Ovary (tissue), 9 donors: ENCODE measurements around the gene CENPP. TPM values are rescaled to one million over a fixed set of nuclear protein-coding genes. Genes with fewer than 3 reads are reported as not detected.
A peak's percentile ranks its signal among the peaks of the same experiment; 100 is the strongest.

Experiments used
- DNase-seq, 5 donors: peaks; one replicate each; pipeline ENCODE4 v3.0.0-alpha.2; 2019 to 2020
- H3K27ac ChIP-seq, 2 donors: fragments of 200-600 bp; one replicate each; pipeline versions ENCODE4 v1.5.1 to v1.8.0; 2019 to 2022
- H3K27me3 ChIP-seq: fragments of 200-600 bp; one replicate; pipeline ENCODE4 v1.8.0; 2022
- H3K36me3 ChIP-seq: fragments of 200-600 bp; sonication (generic); one replicate; pipeline ENCODE4 v1.5.1; 2019
- H3K4me1 ChIP-seq: one replicate; pipeline ENCODE4 v1.8.1; 2013; ENCODE audit warnings: mild to moderate bottlenecking, moderate library complexity; ENCODE audit not compliant: insufficient read depth
- H3K4me3 ChIP-seq: fragments of 200-600 bp; sonication (generic); one replicate; pipeline ENCODE4 v1.5.1; 2017
- H3K9me3 ChIP-seq, 2 donors: fragments of 200-600 bp in 1 of 2; sonication (generic) in 1 of 2; one replicate each; pipeline versions ENCODE4 v1.5.1 to v1.8.1; 2013 to 2019; ENCODE audit warnings: mild to moderate bottlenecking in 1 of 2, moderate library complexity in 1 of 2
- EP300 ChIP-seq: sonication (generic); formaldehyde crosslinking; IDR thresholded peaks from one replicate; pipeline ENCODE4 v1.6.1; 2017; ENCODE audit warnings: antibody characterized with exemption
- POLR2A ChIP-seq: fragments of 450-650 bp; IDR thresholded peaks from one replicate; pipeline ENCODE4 v1.6.1; 2017; ENCODE audit warnings: antibody characterized with exemption, mild to moderate bottlenecking, moderate library complexity
- WGBS, 3 donors: extraction: QIAGEN DNeasy Blood & Tissue Kit in 1 of 3; methylation state at CpG; one replicate each; pipeline versions ENCODE4 v1.1.5 to v1.1.7; 2013 to 2017; 5-methylcytosine and 5-hydroxymethylcytosine counted together
- intact Hi-C, 4 donors: fragments of 100-400 bp; cut with DNase I; formaldehyde crosslinking; loops; one replicate each; pipeline versions ENCODE4 v1.11.0 to v1.15.1; 2022 to 2023
- polyA plus RNA-seq, 2 donors: library from polyadenylated mRNA; stranded (reverse); fragments of 200-250 nt in 1 of 2; fragments of 350-450 nt in 1 of 2; fragmentation: Illumina TruSeq in 1 of 2; extraction: RNeasy Lipid Tissue Mini Kit (QIAGEN cat#74804) in 1 of 2; gene quantifications; one replicate each; pipeline ENCODE4 v1.2.3, GENCODE V29; 2013 to 2014
- total RNA-seq, 7 donors: library from RNA; depleted of rRNA in 2 of 7; stranded (reverse); fragments of >200 nt in 2 of 7; fragmentation: NEBNext Ultra II Directional in 3 of 7; extraction: Animal tissue kit (Norgen Biotek cat#: 25700) in 3 of 7; gene quantifications; one replicate each; pipeline versions ENCODE4 v1.1.0 to v1.2.4, GENCODE V29; 2016 to 2023
- TF ChIP-seq, protein P1 (sequence below), 3 donors: fragments of 450-650 bp in 2 of 3; fragments of 200-600 bp in 1 of 3; IDR thresholded peaks; one replicate each; pipeline versions ENCODE4 v1.5.1 to v1.8.0; 2016 to 2022; ENCODE audit warnings: antibody characterized with exemption in 3 of 3, mild to moderate bottlenecking in 1 of 3
- donor health status: DM: no; HTN: no; CAD: no; lungs with moderate emphysema.
- donor health status: DM: no; HTN: no; CAD: no.
- donor health status: Bipolar disorder and iron deficiency.
- donor health status: DM: yes; HTN: yes; CAD: no.
- donor health status: DM: no; HTN: no; CAD: no.
- donor health status: DM: yes; HTN: yes; CAD: no.

CENPP gene
- total and polyA plus RNA-seq, 9 donors = 1.4 to 9.5 (median 5.8) TPM

GRCh38 chr9:92313624-92314012 is 12.1 kb upstream of the CENPP start:
- H3K9me3 ChIP-seq = no peaks in the 10 kb centered on the region
- 43 to 52% (median 48%) methylated on average over 2 of the region's 2 CpGs for WGBS, 3 donors
- no peak overlapping the region for H3K4me3 ChIP-seq
- H3K27me3 ChIP-seq = no peaks in the 10 kb centered on the region
- intact Hi-C loops = no loop called here
- H3K4me1 ChIP-seq = peaks cover 1% of the 10 kb centered on the region
- no peak for DNase-seq
- no peak for TF ChIP-seq POLR2A
- no peak for TF ChIP-seq EP300
- TF ChIP-seq, protein P1, sequence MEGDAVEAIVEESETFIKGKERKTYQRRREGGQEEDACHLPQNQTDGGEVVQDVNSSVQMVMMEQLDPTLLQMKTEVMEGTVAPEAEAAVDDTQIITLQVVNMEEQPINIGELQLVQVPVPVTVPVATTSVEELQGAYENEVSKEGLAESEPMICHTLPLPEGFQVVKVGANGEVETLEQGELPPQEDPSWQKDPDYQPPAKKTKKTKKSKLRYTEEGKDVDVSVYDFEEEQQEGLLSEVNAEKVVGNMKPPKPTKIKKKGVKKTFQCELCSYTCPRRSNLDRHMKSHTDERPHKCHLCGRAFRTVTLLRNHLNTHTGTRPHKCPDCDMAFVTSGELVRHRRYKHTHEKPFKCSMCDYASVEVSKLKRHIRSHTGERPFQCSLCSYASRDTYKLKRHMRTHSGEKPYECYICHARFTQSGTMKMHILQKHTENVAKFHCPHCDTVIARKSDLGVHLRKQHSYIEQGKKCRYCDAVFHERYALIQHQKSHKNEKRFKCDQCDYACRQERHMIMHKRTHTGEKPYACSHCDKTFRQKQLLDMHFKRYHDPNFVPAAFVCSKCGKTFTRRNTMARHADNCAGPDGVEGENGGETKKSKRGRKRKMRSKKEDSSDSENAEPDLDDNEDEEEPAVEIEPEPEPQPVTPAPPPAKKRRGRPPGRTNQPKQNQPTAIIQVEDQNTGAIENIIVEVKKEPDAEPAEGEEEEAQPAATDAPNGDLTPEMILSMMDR (IDR thresholded peaks at IDR 0.05) = no peak
- no peaks in the 10 kb centered on the region for H3K36me3 ChIP-seq
- no peak overlapping the region for H3K27ac ChIP-seq

DNA sequence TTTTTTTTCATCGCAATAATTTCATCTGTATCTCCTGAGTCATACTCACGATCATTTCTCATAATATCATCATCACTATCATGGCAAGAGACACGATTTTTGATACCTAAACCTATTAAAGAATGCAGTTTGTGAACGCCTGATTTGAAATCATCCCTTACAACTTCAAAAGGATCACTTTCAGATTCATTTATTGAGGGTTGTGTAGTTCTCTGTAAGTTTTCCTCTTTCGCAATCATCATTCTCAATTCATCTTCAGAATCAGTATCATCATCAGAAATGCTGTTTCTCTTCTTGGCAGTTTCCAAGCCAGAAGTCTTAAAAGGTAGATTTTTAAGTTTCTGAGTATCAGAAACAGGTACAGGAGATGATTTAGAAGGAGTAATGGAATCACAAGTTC is 10.3 kb upstream of the CENPP start:
- H3K27ac ChIP-seq = no peak overlapping the region
- H3K4me1 ChIP-seq = peaks cover 1% of the 10 kb centered on the region
- no peaks in the 10 kb centered on the region for H3K27me3 ChIP-seq
- WGBS, 3 donors = 87 to 91% (median 89%) methylated on average over 5 of the region's 5 CpGs
- TF ChIP-seq EP300 (no peak), POLR2A (no peak)
- TF ChIP-seq, protein P1 (IDR thresholded peaks at IDR 0.05) = no peak
- no peaks in the 10 kb centered on the region for H3K9me3 ChIP-seq
- H3K4me3 ChIP-seq = no peak overlapping the region
- intact Hi-C loops = no loop called here
- H3K36me3 ChIP-seq = no peaks in the 10 kb centered on the region
- DNase-seq = no peak

DNA sequence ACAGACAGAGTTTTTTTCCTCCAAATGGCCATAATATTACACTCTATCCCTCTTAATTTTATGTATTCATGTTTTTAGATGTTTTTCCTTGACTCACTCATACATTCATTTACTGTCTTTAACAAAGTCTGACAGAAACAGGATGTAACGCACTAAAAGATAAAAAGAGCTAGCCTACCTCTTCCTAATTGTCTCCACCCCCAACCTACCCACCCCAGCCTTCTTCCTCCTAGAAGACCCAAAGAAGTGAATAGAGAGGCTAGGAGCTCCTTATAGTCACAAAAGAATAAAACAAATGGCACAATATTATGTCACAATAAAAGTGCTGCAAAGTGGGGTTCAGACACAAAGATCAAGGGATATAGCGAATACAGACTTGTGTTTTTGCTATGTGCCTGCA is 1.3 kb upstream of the CENPP start:
- WGBS, 3 donors = 13 to 25% (median 19%) methylated on average over 2 of the region's 2 CpGs
- H3K4me3 ChIP-seq = peak overlapping the region; percentile 55
- DNase-seq = no peak
- TF ChIP-seq EP300 (no peak), POLR2A (no peak)
- TF ChIP-seq, protein P1 (IDR thresholded peaks at IDR 0.05) = no peak
- H3K9me3 ChIP-seq = no peaks in the 10 kb centered on the region
- intact Hi-C loops = loop anchor here in 1 of 4 donors (2.0 kb wide), 1 partner anchor 32 kb away; the partner anchor contains the start of gene IARS1
- no peaks in the 10 kb centered on the region for H3K36me3 ChIP-seq
- H3K4me1 ChIP-seq = peaks cover 3% of the 10 kb centered on the region
- H3K27ac ChIP-seq = no peak overlapping the region
- no peaks in the 10 kb centered on the region for H3K27me3 ChIP-seq

- peaks cover 3% of the 10 kb centered on the region for H3K4me1 ChIP-seq
- no peaks in the 10 kb centered on the region for H3K9me3 ChIP-seq
- peak overlapping the region; percentile 88 to 93 for H3K27ac ChIP-seq
- peak overlapping the region; percentile 55 for H3K4me3 ChIP-seq
- intact Hi-C loops = loop anchor here in 1 of 4 donors (2.0 kb wide), 1 partner anchor 32 kb away; the partner anchor contains the start of gene IARS1
- TF ChIP-seq EP300 = no peak
- TF ChIP-seq, protein P1 (IDR thresholded peaks at IDR 0.05) = no peak
- no peak for TF ChIP-seq POLR2A
- WGBS, 3 donors = 0 to 1% (median 0%) methylated on average over 12 of the region's 12 CpGs
- H3K36me3 ChIP-seq = no peaks in the 10 kb centered on the region
- H3K27me3 ChIP-seq = no peaks in the 10 kb centered on the region
- DNase-seq = peak in 2 of 5 donors; percentile 70 to 73
These were observed 874 bp upstream of the CENPP start for GRCh38 chr9:92324889-92325268.
